Frontal cortex (tissue), 4 donors: ENCODE data around the gene ADGRE1. TPM values are rescaled to one million over a fixed set of nuclear protein-coding genes. Genes with fewer than 3 reads are reported as not detected.

Source experiments
- DNase-seq, 2 donors: peaks; one replicate each; pipeline ENCODE4 v3.0.0; 2012; ENCODE audit warnings: low spot score in 2 of 2
- FAIRE-seq: peaks from 2 replicates; lab custom pipeline; 2012; peaks lifted over from hg19 to GRCh38; lab: Jason Lieb, UNC
- small RNA-seq: library from RNA; depleted of rRNA; stranded (forward); fragments of <200 nt; gene quantifications from one replicate; pipeline ENCODE3, GENCODE V24; 2014
- total RNA-seq: library from RNA; depleted of rRNA; stranded (reverse); fragments of >200 nt; gene quantifications from one replicate; pipeline ENCODE4 v1.2.3, GENCODE V29; 2014
- donor health status: control.
- donor health status: control.
- donor health status: control.

ADGRE1 gene
- total RNA-seq, 1 donor from 2014 or later, result not detected

- no peak for DNase-seq
- FAIRE-seq, result no peak
These were observed 61.5 kb downstream of the ADGRE1 start for GRCh38 chr19:6948884-6949283.

- DNase-seq (no peak), FAIRE-seq (no peak)
These were observed 65.6 kb downstream of the ADGRE1 start for GRCh38 chr19:6952956-6953355.

- DNase-seq, result no peak
- FAIRE-seq, result no peak
These were observed 67.7 kb downstream of the ADGRE1 start for GRCh38 chr19:6955082-6955481.

DNA sequence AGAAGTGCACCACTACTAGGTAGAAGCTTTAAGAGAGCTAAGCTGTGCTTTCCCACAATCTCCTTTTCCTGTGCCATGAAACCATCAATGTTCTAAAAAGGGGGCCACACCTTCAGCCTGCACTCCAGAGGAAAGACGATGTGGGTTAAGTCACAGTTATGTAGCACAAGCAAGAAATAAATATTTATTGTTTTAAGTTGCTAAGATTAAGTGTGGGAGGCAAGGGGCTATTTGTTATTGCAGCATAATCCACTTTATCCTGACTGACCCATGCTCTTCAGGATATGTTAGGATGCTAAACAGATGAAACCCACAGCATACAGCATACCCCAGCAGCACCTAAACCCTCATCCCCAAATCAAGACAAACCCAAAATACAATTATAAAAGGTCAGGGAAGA is 69.2 kb downstream of the ADGRE1 start:
- no peak for DNase-seq
- no peak for FAIRE-seq

GRCh38 chr19:6958791-6959190 is 71.4 kb downstream of the ADGRE1 start:
- DNase-seq, result no peak
- FAIRE-seq, result no peak

GRCh38 chr19:6963244-6963852 is 76.0 kb downstream of the ADGRE1 start:
- no peak for DNase-seq
- no peak for FAIRE-seq

DNA sequence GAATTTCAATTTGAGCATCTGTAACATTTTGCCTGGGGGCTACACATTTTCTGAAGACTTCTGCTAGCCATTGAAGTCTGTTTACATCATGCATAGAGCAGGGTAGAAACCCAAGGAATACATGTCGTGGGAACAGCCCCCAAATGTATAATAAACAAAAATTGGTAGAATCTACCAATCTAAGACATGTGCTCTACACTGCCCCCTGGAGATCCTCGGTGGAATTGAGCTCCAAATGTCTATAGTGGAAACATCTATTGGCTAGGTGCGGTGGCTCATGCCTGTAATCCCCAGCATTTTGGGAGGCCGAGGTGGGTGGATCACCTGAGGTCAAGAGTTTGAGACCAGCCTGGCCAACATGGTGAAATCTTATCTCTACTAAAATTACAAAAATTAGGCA is 76.6 kb downstream of the ADGRE1 start:
- FAIRE-seq, result no peak
- DNase-seq, result no peak

DNA sequence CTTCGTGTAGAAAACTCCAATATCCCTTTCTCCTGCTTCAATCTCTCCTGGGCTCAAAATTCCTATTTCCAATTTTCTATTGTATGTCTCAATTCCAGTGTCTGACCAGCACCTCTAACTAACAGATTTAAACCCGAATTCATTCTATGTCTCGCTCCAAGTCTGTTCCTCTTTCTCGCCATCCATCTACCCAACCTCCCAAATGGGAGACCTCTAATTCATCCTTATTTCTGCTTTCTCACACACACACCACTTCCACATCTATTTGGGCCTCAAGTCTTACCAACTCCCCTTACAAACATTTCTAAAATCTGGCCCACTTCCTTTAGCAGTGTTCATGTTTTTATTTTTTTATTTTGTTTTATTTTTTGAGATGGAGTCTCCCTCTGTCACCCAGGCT is 80.6 kb downstream of the ADGRE1 start:
- no peak for DNase-seq
- no peak for FAIRE-seq

- FAIRE-seq (no peak), DNase-seq (no peak)
These were observed 82.1 kb downstream of the ADGRE1 start for GRCh38 chr19:6969490-6969889.

- no peak for FAIRE-seq
- DNase-seq, result no peak
These were observed 82.6 kb downstream of the ADGRE1 start for GRCh38 chr19:6970021-6970420.

GRCh38 chr19:6970443-6970842 is 83.1 kb downstream of the ADGRE1 start:
- FAIRE-seq, result no peak
- DNase-seq, result no peak

DNA sequence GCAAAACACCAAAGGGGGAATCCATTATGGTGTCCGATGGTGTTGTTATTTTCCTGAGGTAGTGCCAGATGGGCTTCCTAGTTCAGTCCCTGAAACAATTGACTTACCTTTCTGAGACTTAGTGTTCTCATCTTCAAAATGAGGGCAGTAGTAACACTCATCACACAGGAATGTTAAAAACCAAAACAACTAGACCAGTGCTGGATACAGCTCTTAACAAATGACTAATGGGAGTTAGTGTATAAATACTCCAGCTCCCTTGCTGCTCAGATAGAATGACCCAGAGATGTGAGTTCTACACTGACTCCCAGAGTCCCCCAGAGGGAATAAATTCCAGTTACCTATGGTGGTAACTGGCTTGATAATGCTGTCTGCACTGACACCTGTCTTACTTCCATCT is 84.0 kb downstream of the ADGRE1 start:
- DNase-seq (no peak), FAIRE-seq (no peak)

GRCh38 chr19:6976197-6976596 is 88.8 kb downstream of the ADGRE1 start:
- FAIRE-seq (no peak), DNase-seq (no peak)

DNA sequence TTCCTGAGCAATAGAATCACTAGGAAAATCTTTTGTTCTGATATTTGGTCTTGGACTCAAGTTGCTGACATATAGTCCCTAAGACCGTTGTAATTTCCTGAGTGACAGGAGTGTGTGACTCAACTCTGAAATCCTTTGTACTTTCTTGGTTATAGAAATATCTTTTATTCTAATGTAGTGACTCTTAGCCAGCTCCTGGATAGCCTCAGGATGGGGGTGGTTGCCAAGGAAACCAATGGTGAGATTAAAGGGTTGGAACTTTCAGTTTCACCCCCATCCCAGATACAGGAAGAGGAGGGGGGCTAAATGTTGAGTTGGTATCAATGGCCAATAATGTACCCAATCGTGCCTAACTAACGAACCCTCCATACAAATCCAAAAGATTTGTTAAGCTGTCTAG is 92.0 kb downstream of the ADGRE1 start:
- no peak for DNase-seq
- FAIRE-seq, result no peak

- no peak for FAIRE-seq
- no peak for DNase-seq
These were observed 96.1 kb downstream of the ADGRE1 start for GRCh38 chr19:6983448-6983847.

DNA sequence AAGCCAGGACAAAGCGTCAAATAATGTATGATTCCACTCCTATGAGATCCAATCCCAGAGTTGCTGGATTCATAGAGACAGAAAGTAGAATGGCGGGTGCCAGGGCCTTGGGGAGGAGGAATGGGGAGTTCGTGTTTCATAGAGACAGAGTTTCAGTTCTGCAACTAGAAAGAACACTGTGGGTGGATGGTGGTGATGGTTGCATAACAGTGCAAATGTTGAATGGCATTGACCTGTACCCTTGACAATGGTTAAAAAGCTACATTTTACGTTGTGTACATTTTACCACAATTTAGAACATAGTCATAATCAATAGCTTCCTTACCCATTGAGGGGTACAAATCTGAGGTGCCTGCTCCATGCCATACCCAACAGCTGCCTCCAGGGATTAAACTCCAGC is 100.5 kb downstream of the ADGRE1 start:
- DNase-seq (no peak), FAIRE-seq (no peak)

- no peak for DNase-seq
- no peak for FAIRE-seq
These were observed 100.9 kb downstream of the ADGRE1 start for GRCh38 chr19:6988257-6988656.

Small RNA genes within 50 kb of the gene (small RNA-seq; reads per million reads assigned to genes)
- not detected for gene RF00017

Other genes with a start within 250 kb of the ADGRE1 start
- not detected for gene TNFSF14, start 217.4 kb upstream of the ADGRE1 start, total RNA-seq
- gene C3, start 166.9 kb upstream of the ADGRE1 start, total RNA-seq, result 11.4 TPM
- gene GPR108, start 150.0 kb upstream of the ADGRE1 start, total RNA-seq, result 8.6 TPM
- gene TRIP10, start 147.9 kb upstream of the ADGRE1 start, total RNA-seq, result 2.9 TPM
- 0.82 TPM for gene SH2D3A, start 120.1 kb upstream of the ADGRE1 start, total RNA-seq
- 0.82 TPM for gene VAV1, start 114.9 kb upstream of the ADGRE1 start, total RNA-seq
- gene MBD3L2B, start 133.9 kb downstream of the ADGRE1 start, total RNA-seq, result not detected
- gene MBD3L5, start 143.0 kb downstream of the ADGRE1 start, total RNA-seq, result not detected
- gene MBD3L4, start 152.6 kb downstream of the ADGRE1 start, total RNA-seq, result not detected
- gene MBD3L2, start 161.7 kb downstream of the ADGRE1 start, total RNA-seq, result not detected
- not detected for gene MBD3L3, start 171.1 kb downstream of the ADGRE1 start, total RNA-seq
- 53.0 TPM for gene ZNF557, start 182.1 kb downstream of the ADGRE1 start, total RNA-seq